GM12878 (cell line): Measurements from ENCODE around the gene SLC6A16. TPM values are rescaled to one million over a fixed set of nuclear protein-coding genes. Genes with fewer than 3 reads are reported as not detected.
A peak's percentile ranks its signal among the peaks of the same experiment; 100 is the strongest.

ENCODE experiments used
- CHD1 ChIP-seq: IDR thresholded peaks from 2 replicates; pipeline ENCODE4 v1.6.1; 2012; ENCODE audit warnings: low read depth, low read length, improper control_type of control experiment
- CREB1 ChIP-seq: IDR thresholded peaks from 2 replicates; pipeline ENCODE4 v1.6.1; 2012; ENCODE audit warnings: low read depth, mild to moderate bottlenecking, inconsistent platforms
- IKZF2 ChIP-seq, 2 experiments: fragments of 450-650 bp; IDR thresholded peaks; 2 replicates each; pipeline ENCODE4 v1.6.1; 2017; ENCODE audit warnings: mild to moderate bottlenecking in 2 of 2, moderate library complexity in 2 of 2
- MLLT1 ChIP-seq: fragments of 450-650 bp; IDR thresholded peaks from 2 replicates; pipeline ENCODE4 v1.6.1; 2016; ENCODE audit warnings: mild to moderate bottlenecking
- MYC ChIP-seq: IDR thresholded peaks from 2 replicates; pipeline ENCODE4 v1.6.1; 2011; ENCODE audit warnings: mild to moderate bottlenecking, low read length, moderate library complexity, inconsistent platforms; ENCODE audit not compliant: insufficient read depth, insufficient replicate concordance, insufficient read length, severe bottlenecking
- PML ChIP-seq: IDR thresholded peaks from 2 replicates; pipeline ENCODE4 v1.6.1; 2012; ENCODE audit warnings: low read length, inconsistent platforms
- SIN3A ChIP-seq: IDR thresholded peaks from 2 replicates; pipeline ENCODE4 v1.6.1; 2012; ENCODE audit warnings: low read depth, low read length, improper control_type of control experiment
- ZBTB40 ChIP-seq: fragments of 450-650 bp; IDR thresholded peaks from 2 replicates; pipeline ENCODE4 v1.6.1; 2016; ENCODE audit warnings: mild to moderate bottlenecking, moderate library complexity, borderline replicate concordance
- polyA plus RNA-seq, 11 experiments: library from polyadenylated mRNA; depleted of rRNA in 4 of 11; unstranded in 6 of 11; stranded (reverse) in 5 of 11; fragments of >200 nt; fragmentation: Nextera tagmentation in 4 of 11; fragmentation: Illumina TruSeq in 1 of 11; extraction: Ambion mirVana in 4 of 11; extraction: Trizol in 1 of 11; gene quantifications; 1 replicate in 1 of 11; 2 replicates in 10 of 11; pipeline versions ENCODE4 v1.2.1 to v1.2.3, GENCODE V29; 2011 to 2016; ENCODE audit warnings: inconsistent platforms in 2 of 11, missing spikeins in 2 of 11, low read depth in 1 of 11
- total RNA-seq, 4 experiments: library from RNA; depleted of rRNA in 3 of 4; stranded (reverse); fragments of >200 nt in 3 of 4; fragmentation: Illumina TruSeq in 1 of 4; extraction: Trizol in 1 of 4; gene quantifications; 2 replicates each; pipeline versions ENCODE4 v1.2.1 to v1.2.3, GENCODE V29; 2013 to 2021
- TF ChIP-seq, protein P1 (sequence below): fragments of 450-650 bp; IDR thresholded peaks from 2 replicates; pipeline ENCODE4 v1.6.1; 2017; ENCODE audit warnings: mild to moderate bottlenecking, moderate library complexity

Gene SLC6A16
- total and polyA plus RNA-seq, 10 of the 15 experiments (the other 5 are each of a cell fraction or from before 2014, with no cell fraction given), result 0.23 to 3.2 (median 0.54) TPM

DNA sequence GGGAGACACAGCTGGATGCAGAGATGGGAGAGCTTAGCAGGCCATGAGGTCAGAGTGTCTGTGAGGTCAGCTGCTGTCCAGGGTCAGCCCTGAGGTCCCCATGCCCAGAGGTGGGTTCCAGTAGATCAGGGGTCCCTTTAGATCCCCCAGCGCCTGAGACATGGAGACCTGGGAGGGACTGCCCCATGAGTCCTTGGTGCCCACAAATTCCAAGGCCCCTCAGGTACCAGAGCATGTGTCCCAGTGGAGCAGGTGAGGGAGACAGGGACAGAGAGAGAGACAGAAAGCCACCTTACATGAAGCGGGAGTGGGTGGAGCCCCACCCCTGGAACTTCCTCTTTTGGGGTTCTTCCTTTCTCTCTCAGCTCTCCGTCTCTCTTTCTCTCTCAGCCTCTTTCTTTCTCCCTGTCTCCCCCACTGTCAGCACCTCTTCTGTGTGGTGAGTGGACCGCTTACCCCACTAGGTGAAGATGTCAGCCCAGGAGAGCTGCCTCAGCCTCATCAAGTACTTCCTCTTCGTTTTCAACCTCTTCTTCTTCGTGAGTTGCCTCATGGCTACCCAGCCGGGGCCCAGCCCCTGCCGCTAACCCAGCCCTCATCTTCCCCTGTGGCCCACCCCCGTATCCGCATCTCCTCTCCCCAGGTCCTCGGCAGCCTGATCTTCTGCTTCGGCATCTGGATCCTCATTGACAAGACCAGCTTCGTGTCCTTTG, 10.2 kb upstream of the SLC6A16 start, which contains the start of gene CD37 (continued):
- TF ChIP-seq SIN3A (peak; percentile 34; the same call in 1 of the 2 replicates), CREB1 (no peak), ZBTB40 (no peak; the same call in 1 of the 2 replicates), IKZF2 (IDR thresholded peaks at IDR 0.05) (peak; percentile 82 to 83; a peak in 3 of 4 replicates), CHD1 (0 out of 2 replicates have a peak, but pooled peaks have one; percentile 25), PML (peak; percentile 92), MYC (peak; percentile 44), MLLT1 (peak; percentile 38; the same call in 1 of the 2 replicates)
- TF ChIP-seq, protein P1, sequence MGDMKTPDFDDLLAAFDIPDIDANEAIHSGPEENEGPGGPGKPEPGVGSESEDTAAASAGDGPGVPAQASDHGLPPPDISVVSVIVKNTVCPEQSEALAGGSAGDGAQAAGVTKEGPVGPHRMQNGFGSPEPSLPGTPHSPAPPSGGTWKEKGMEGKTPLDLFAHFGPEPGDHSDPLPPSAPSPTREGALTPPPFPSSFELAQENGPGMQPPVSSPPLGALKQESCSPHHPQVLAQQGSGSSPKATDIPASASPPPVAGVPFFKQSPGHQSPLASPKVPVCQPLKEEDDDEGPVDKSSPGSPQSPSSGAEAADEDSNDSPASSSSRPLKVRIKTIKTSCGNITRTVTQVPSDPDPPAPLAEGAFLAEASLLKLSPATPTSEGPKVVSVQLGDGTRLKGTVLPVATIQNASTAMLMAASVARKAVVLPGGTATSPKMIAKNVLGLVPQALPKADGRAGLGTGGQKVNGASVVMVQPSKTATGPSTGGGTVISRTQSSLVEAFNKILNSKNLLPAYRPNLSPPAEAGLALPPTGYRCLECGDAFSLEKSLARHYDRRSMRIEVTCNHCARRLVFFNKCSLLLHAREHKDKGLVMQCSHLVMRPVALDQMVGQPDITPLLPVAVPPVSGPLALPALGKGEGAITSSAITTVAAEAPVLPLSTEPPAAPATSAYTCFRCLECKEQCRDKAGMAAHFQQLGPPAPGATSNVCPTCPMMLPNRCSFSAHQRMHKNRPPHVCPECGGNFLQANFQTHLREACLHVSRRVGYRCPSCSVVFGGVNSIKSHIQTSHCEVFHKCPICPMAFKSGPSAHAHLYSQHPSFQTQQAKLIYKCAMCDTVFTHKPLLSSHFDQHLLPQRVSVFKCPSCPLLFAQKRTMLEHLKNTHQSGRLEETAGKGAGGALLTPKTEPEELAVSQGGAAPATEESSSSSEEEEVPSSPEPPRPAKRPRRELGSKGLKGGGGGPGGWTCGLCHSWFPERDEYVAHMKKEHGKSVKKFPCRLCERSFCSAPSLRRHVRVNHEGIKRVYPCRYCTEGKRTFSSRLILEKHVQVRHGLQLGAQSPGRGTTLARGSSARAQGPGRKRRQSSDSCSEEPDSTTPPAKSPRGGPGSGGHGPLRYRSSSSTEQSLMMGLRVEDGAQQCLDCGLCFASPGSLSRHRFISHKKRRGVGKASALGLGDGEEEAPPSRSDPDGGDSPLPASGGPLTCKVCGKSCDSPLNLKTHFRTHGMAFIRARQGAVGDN, result peak; percentile 67
